Activated naive CD8-positive, alpha-beta T cell treated with anti-CD3 and anti-CD28 coated beads, Interleukin-2, amount 50 U/mL, for 24 hours (primary cell): ENCODE results near the gene TECTB.

Experiments used
- ATAC-seq: fragments of 150-1000 bp; cut with Tn5 transposase; one replicate; pipeline ENCODE4 v1.10.0; 2021
- DNase-seq: peaks from one replicate; pipeline ENCODE4 v3.0.0; 2021
- H3K27ac Mint-ChIP-seq: one replicate; pipeline ENCODE4 v1.8.0; 2021; ENCODE audit warnings: mild to moderate bottlenecking, mixed read lengths
- H3K27me3 Mint-ChIP-seq: one replicate; pipeline ENCODE4 v1.8.0; 2021; ENCODE audit warnings: mixed read lengths
- H3K36me3 Mint-ChIP-seq: one replicate; pipeline ENCODE4 v1.8.0; 2021; ENCODE audit warnings: low read depth, mixed read lengths
- H3K4me1 Mint-ChIP-seq: one replicate; pipeline ENCODE4 v1.8.0; 2021; ENCODE audit warnings: mixed read lengths
- H3K4me3 Mint-ChIP-seq: one replicate; pipeline ENCODE4 v1.8.0; 2021; ENCODE audit warnings: mild to moderate bottlenecking, moderate library complexity, mixed read lengths
- H3K9me3 Mint-ChIP-seq: one replicate; pipeline ENCODE4 v1.8.0; 2021; ENCODE audit warnings: mixed read lengths

The TECTB gene

DNA sequence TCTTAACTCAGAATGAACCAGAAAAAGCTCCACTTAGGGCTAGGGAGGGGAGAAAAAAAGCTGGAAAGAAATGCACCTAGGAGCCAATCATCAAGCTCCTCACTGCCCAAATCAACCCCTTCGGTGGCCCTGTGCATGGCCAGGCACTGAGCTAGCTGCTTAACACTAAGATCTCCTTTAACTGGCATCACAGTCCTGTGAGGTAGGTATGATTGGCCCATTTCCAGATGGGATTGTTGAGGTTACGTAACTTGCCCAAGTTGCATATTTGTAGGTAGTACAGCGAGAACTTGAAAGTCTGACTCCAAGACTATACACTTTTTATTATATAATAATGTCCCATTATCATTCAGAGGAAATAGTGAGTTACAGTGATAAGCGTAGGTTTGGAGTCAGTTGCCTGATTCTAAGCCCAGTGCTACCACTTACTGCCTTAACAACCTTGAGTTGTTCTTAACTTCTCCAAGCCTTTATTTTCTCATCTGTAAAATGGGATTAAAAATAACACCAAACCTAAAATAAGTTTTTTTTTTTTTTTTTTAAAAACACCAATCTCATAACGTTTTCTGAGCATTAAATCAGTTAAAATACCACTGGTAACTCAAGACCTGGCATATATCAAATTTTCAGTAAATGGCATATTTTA, 53.5 kb downstream of the TECTB start:
- H3K4me3 Mint-ChIP-seq: no peak overlapping the region
- peaks cover 8% of the 10 kb centered on the region for H3K27me3 Mint-ChIP-seq
- no peak overlapping the region for H3K27ac Mint-ChIP-seq
- peaks cover 17% of the 10 kb centered on the region for H3K4me1 Mint-ChIP-seq
- ATAC-seq (no peak), DNase-seq (no peak)
- no peaks in the 10 kb centered on the region for H3K9me3 Mint-ChIP-seq
- no peaks in the 10 kb centered on the region for H3K36me3 Mint-ChIP-seq

DNA sequence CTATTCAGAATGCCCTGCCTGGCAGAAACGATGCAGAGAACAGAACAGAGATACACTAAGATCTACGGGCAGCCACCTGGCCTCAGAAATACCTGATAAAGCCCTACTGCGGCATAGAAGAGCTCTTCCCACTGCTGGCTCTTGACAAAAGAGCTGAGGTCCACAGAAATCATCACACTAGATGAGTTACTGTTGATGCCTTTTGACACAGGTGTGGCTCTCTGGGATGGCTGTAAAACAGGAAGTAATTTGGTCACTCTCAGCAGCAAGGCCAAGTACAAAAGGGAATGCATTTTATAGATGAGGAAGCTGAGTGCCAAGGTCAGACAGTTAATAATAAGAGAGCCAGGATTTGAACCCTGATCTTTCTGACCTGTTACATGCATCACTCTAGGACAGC, 55.8 kb downstream of the TECTB start:
- no peaks in the 10 kb centered on the region for H3K36me3 Mint-ChIP-seq
- DNase-seq (no peak), ATAC-seq (no peak)
- no peaks in the 10 kb centered on the region for H3K9me3 Mint-ChIP-seq
- H3K27me3 Mint-ChIP-seq: peaks cover 2% of the 10 kb centered on the region
- H3K4me1 Mint-ChIP-seq: peaks cover 4% of the 10 kb centered on the region
- H3K27ac Mint-ChIP-seq: no peak overlapping the region
- H3K4me3 Mint-ChIP-seq: no peak overlapping the region

DNA sequence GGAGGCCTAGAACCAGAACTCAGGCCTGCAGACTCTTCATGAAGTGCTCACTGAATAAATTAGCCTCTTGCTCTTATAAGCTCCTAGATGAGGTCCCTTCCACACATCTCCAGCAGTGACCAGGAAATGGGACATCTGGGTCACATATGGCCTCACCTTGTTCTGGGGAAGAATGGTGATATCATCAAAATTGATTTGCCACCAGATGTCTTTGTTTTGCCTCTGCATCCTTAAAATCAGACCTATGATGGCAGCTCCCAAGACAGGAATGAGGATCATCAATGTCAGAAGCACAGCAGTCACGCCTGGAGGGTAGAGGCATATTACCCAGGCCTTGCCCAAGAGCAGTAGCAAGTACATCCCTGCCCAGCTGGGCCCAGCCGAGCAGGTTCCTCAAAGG, 57.4 kb downstream of the TECTB start:
- Mint-ChIP-seq H3K27me3 (peaks cover 2% of the 10 kb centered on the region), H3K4me3 (no peak overlapping the region), H3K27ac (no peak overlapping the region), H3K36me3 (no peaks in the 10 kb centered on the region), H3K9me3 (no peaks in the 10 kb centered on the region), H3K4me1 (peaks cover 4% of the 10 kb centered on the region)
- DNase-seq (no peak), ATAC-seq (no peak)

DNA sequence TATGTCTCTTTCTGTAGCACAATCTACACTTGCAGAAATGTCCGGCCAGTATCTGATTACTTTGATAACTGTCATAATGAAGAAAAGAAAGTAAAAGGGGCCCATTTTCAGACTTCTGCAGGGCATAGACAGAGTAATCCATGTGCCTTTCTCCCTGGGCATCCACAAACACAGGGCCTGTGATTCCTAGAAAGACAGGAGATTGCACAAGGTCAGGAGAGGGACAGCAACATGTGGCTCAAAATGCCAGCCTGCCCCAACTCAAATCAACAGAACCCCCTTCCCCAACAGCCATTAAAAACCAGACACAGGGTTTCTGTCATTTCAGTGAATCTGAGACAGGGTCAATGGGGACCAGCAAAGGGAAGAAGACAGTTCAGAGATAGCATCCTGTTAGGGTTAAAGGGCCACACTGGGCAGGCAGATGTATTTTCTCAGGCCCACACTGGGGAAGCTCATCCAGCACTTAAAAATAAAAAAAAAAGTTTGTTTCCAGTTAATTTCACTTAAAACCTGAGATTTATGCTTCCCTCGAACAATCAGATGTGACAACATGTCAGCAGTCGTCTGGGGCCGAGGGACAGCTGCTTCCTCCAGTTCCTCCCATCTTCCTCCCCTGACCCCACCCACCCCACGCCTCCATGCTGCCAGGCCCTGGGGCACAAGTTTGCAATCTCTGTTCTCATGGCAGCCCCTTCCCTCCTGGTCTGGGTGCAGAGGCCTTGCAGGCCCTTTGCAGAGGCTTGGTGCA, 60.0 kb downstream of the TECTB start:
- Mint-ChIP-seq H3K9me3 (no peaks in the 10 kb centered on the region), H3K4me3 (no peak overlapping the region), H3K27ac (no peak overlapping the region), H3K4me1 (no peaks in the 10 kb centered on the region), H3K27me3 (no peaks in the 10 kb centered on the region), H3K36me3 (no peaks in the 10 kb centered on the region)
- ATAC-seq (no peak), DNase-seq (no peak)

DNA sequence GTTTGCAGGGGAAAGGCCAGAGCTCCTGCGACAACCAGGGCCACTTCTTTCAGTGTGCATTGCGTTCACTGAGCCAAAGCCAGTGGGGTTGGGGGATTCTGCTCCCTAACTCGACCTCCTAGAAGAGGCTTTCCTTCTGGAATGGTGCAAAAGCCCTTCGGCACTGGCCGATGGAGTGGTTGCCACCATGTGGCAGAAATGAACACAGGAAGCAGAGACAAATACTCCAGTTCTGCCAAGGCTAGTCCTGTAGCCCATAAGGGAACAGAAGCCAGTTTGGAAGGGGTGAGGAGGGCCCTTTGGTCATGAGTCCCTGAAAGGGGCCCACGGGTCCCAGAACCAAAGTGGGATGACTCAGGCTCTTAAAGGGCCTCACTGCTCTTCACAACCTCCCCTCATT, 61.1 kb downstream of the TECTB start:
- no peak for DNase-seq
- no peak for ATAC-seq
- H3K36me3 Mint-ChIP-seq: no peaks in the 10 kb centered on the region
- H3K9me3 Mint-ChIP-seq: no peaks in the 10 kb centered on the region
- no peaks in the 10 kb centered on the region for H3K4me1 Mint-ChIP-seq
- no peak overlapping the region for H3K4me3 Mint-ChIP-seq
- H3K27me3 Mint-ChIP-seq: no peaks in the 10 kb centered on the region
- no peak overlapping the region for H3K27ac Mint-ChIP-seq

DNA sequence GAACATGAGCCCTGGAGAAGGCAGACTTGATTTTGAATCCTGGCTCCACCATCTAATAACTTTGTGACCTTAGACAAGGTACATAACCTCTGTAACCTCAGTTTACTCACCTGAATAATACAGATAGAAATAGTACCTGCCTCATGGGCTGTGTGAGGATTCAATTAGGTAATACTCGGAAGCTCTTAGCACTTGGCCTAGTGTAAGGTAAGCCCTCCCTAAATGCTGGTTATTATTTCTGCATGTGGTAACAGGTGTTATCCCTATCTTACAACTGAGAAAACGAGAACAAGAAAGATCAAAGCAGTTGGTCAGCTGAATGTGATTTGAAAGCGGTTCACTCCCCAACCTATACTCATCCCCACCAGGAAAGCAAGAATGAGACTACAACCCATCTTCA, 62.0 kb downstream of the TECTB start:
- H3K27ac Mint-ChIP-seq: no peak overlapping the region
- no peak overlapping the region for H3K4me3 Mint-ChIP-seq
- no peaks in the 10 kb centered on the region for H3K27me3 Mint-ChIP-seq
- H3K36me3 Mint-ChIP-seq: no peaks in the 10 kb centered on the region
- H3K4me1 Mint-ChIP-seq: no peaks in the 10 kb centered on the region
- ATAC-seq (no peak), DNase-seq (no peak)
- H3K9me3 Mint-ChIP-seq: no peaks in the 10 kb centered on the region

DNA sequence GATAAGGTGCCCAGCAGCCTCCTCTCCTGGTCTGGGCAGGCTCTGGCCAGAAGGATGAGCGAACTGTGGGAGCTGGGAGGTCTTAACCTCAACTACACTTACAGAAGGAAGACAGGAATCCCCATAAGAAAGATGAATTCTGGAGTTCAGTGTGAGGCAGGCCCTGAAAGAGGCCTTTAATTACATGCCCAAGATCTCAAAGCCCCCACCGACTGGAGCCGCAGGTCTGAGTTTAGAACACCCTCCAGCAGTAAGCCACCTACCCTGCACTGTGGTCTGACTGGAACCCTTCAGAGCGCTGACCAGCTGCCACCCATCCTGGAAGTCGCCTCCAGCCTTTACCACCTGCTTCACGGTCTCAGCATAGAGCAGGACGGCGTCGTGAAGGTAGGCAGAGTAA, 62.5 kb downstream of the TECTB start:
- H3K4me3 Mint-ChIP-seq: no peak overlapping the region

DNA sequence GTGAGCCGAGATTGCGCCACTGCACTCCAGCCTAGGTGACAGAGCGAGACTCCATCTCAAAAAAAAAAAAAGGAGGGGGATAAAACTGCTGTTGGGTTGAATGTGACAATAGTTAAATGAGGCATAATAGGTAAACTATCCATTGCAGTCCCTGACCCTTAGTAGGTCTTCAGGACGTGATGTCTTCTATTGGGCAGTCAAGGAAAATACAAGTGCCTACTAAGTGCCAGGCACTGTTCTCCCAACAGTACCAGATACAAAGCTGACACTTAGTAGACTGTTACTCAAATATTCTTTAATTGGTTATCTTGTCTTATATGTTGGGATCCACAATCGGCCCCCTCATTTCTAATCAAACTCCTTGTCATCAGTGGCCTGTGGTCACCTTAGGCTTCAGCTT, 63.6 kb downstream of the TECTB start:
- Mint-ChIP-seq H3K4me1 (no peaks in the 10 kb centered on the region), H3K4me3 (no peak overlapping the region), H3K36me3 (no peaks in the 10 kb centered on the region), H3K27ac (no peak overlapping the region), H3K9me3 (no peaks in the 10 kb centered on the region), H3K27me3 (no peaks in the 10 kb centered on the region)
- DNase-seq: no peak
- no peak for ATAC-seq

More for the DNA sequence above, 62.5 kb downstream of the TECTB start:
- Mint-ChIP-seq H3K27ac (no peak overlapping the region), H3K4me1 (no peaks in the 10 kb centered on the region), H3K27me3 (no peaks in the 10 kb centered on the region), H3K36me3 (no peaks in the 10 kb centered on the region), H3K9me3 (no peaks in the 10 kb centered on the region)
- DNase-seq (no peak), ATAC-seq (no peak)

DNA sequence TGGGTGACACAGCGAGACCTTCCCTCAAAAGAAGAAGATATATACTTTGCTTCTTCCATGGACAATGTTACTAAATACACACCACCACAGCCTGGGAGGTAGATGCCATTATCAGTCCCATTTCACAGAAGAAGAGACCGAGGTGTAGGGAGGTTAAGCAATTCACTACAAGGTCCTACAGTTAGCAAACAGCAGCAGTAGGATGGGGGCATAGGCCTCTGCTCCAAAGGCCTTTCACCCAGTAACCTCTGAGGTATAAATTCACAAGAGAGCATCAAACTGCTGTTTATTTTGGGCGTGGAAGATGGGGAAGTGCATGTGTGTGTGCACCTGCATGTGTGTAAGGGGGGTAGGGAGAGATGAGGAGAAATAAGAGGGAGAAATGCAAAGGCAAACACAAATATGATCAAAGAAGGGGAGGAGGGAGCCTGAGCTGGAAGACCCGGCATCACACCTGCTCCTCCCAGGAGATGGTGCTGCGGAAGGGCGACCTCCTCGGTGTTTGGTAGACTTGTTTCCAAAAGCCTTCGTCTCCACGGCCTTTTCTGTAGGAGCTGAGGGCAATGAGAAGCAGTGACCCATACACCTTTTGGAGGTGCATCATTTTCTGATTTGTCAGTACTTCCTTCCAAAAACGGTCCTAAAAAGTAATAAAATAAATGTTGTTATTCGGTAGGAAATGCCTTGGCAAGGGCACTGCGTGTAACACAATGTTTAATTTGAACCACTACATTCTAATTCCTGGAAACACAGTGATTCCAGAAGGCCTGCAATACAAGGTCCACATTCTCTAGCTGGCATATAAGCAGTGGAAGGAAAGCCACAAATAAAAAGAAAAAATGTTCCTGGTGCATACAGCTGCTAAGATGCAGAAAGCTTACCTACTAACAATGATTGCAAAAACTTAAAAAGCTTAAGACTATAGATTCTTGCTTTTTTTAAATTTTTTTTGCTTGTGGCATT, 64.8 kb downstream of the TECTB start:
- H3K4me3 Mint-ChIP-seq: no peak overlapping the region
- no peaks in the 10 kb centered on the region for H3K4me1 Mint-ChIP-seq
- DNase-seq (no peak), ATAC-seq (no peak)
- H3K27me3 Mint-ChIP-seq: no peaks in the 10 kb centered on the region
- no peak overlapping the region for H3K27ac Mint-ChIP-seq
- H3K36me3 Mint-ChIP-seq: no peaks in the 10 kb centered on the region
- no peaks in the 10 kb centered on the region for H3K9me3 Mint-ChIP-seq

DNA sequence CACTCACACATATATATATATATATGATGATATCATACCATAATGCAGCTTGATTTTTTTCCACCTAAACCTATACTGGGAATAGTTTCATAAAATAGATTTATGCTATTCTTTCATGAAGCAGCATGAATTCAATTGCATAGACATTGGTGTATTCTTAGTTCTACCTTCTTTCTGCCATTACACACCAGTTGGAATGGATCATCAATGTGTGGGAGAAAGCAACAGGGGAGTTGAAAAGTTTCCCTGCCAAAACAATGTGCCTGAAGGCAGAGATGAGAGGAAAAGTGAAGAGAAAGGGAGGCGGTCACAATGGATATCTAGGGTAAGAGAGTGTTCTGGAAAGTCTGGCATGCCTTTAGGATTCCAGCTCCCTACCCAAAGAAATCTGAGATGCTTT, 65.6 kb downstream of the TECTB start:
- DNase-seq (no peak), ATAC-seq (no peak)
- Mint-ChIP-seq H3K27ac (no peak overlapping the region), H3K27me3 (no peaks in the 10 kb centered on the region), H3K4me3 (no peak overlapping the region), H3K9me3 (no peaks in the 10 kb centered on the region), H3K4me1 (no peaks in the 10 kb centered on the region), H3K36me3 (no peaks in the 10 kb centered on the region)

DNA sequence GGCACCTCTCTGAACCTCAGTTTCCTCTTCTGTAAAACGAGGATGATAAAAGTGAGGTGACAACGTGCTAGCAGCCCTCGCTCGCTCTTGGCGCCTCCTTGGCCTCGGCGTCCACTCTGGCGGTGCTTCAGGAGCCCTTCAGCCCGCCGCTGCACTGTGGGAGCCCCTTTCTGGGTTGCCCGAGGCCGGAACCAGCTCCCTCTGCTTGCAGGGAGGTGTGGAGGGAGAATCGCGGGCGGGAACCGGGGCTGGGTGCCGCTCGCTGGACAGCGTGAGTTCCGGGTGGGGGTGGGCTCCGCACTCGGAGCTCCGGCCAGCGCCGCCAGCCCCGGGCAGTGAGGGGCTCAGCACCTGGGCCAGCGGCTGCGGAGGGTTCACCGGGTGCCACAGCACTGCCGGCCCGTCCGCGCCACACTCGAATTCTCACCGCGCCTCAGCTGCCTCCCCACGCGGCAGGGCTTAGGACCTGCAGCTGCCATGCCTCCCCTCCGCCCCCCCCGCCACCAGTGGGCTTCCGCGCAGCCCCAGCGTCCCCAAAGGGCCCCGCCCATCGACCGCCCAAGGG, 66.4 kb downstream of the TECTB start:
- Mint-ChIP-seq H3K9me3 (no peaks in the 10 kb centered on the region), H3K4me1 (no peaks in the 10 kb centered on the region), H3K4me3 (no peak overlapping the region), H3K27ac (no peak overlapping the region), H3K27me3 (no peaks in the 10 kb centered on the region), H3K36me3 (no peaks in the 10 kb centered on the region)
- DNase-seq: no peak
- ATAC-seq: no peak

DNA sequence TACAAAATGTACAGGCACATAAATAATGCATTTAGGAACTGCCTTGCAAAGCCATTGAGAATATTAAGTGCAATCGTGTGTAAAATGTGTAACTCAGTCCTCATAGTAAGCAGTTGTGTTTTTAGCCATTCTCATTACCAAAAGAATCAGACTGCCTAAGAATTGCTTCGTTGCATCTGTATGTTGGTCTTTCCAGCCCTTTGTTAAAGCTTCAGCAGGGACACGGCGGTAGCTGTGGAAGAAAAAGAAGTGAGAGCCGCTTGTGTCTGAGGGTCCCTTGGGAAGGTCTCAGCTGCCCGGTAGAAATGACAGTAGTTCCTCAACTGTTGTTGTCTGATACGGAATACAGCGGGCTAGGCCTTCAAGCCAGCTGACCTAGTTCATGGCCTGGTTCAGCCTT, 67.9 kb downstream of the TECTB start:
- Mint-ChIP-seq H3K4me1 (no peaks in the 10 kb centered on the region), H3K27me3 (no peaks in the 10 kb centered on the region), H3K36me3 (no peaks in the 10 kb centered on the region), H3K9me3 (no peaks in the 10 kb centered on the region), H3K27ac (no peak overlapping the region), H3K4me3 (no peak overlapping the region)
- DNase-seq: no peak
- no peak for ATAC-seq

DNA sequence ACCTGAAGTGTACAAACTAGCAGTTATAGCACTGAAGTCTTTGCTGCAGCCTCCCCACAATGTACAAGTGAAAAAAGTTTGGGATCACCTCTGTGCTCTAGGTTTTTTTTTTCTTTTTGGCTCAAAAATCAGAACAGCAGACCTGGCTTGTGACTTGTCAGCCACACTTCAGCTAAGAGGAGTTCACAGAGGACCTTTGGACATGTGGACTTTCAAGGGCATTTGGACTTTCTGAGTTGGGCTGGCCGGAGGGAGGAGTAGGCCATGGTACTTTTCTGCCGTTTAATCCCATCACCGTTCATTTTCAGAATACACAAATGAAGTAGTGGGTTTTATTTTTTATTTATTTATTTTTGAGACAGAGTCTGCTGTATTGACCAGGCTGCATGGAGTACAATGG, 68.8 kb downstream of the TECTB start:
- no peaks in the 10 kb centered on the region for H3K36me3 Mint-ChIP-seq
- no peak for DNase-seq
- H3K4me1 Mint-ChIP-seq: no peaks in the 10 kb centered on the region
- no peak overlapping the region for H3K4me3 Mint-ChIP-seq
- no peaks in the 10 kb centered on the region for H3K9me3 Mint-ChIP-seq
- no peak overlapping the region for H3K27ac Mint-ChIP-seq
- no peak for ATAC-seq
- H3K27me3 Mint-ChIP-seq: peaks cover 1% of the 10 kb centered on the region

DNA sequence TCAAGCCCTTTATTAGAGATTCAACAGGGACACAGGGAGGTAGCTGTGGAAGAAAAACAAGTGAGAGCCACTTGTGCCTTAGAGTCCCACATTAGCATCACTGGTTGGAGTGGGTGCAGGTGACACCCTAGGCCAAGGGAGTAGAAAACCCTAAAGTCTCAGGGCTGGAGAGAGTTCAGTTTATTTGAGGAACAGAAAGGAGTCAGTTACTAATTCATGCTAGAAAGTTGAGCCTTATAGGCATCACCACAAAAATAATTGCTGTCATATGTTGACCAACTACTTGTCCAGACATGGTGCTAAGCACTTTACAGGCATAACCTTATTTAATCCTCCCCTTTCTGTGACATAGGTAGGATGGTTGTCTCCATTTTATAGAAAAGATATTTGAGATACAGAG, 69.8 kb downstream of the TECTB start:
- no peak for DNase-seq
- no peaks in the 10 kb centered on the region for H3K9me3 Mint-ChIP-seq
- H3K4me3 Mint-ChIP-seq: no peak overlapping the region
- no peak for ATAC-seq
- no peak overlapping the region for H3K27ac Mint-ChIP-seq
- peaks cover 1% of the 10 kb centered on the region for H3K27me3 Mint-ChIP-seq
- H3K4me1 Mint-ChIP-seq: no peaks in the 10 kb centered on the region
- no peaks in the 10 kb centered on the region for H3K36me3 Mint-ChIP-seq
